HG03521 (cell line): ENCODE data around the gene GREB1.

Experiments used
- ATAC-seq: cut with Tn5 transposase; IDR thresholded peaks from one replicate; pipeline ENCODE4 v1.9.1; 2021; ENCODE audit warnings: mild to moderate bottlenecking, moderate library complexity; ENCODE audit not compliant: unreplicated experiment

The GREB1 gene

DNA sequence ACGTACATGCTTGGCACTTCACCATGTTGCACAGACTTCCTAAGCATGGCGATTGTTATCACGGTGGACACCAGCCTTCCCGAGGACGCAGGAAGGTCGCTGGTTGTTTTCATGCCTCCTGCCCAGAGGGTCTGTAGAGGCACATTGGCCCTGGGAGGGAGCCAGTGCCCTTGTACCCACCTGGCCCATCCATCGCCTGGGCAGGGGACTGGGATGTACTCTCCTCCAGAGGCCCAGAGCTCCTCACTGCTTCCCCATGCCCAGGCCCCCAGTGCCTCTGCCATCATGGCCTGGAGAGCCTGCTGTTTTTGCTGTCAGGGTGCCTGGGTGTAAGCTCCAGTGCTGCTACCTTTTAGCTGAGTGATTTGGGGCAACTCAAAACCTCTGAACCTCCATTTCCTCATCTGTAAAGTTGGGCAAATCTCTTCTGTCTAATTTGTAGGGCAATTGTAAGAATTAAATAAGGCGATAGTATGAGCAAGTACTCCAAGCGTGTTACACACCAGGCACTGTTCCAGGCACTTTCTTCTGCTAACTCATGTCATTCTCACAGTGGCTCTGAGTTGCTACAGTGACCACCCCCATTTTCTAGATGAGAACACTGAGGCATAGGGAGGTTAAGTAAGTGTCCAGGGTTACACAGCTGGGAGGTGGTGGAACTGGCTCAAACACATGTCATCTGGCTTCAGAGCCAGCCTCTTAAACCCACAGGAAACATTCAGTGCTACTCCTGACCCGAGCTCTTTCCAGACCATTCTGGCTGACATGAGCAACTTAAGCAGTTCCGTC, 45.3 kb downstream of the GREB1 start:
- no peak for ATAC-seq

DNA sequence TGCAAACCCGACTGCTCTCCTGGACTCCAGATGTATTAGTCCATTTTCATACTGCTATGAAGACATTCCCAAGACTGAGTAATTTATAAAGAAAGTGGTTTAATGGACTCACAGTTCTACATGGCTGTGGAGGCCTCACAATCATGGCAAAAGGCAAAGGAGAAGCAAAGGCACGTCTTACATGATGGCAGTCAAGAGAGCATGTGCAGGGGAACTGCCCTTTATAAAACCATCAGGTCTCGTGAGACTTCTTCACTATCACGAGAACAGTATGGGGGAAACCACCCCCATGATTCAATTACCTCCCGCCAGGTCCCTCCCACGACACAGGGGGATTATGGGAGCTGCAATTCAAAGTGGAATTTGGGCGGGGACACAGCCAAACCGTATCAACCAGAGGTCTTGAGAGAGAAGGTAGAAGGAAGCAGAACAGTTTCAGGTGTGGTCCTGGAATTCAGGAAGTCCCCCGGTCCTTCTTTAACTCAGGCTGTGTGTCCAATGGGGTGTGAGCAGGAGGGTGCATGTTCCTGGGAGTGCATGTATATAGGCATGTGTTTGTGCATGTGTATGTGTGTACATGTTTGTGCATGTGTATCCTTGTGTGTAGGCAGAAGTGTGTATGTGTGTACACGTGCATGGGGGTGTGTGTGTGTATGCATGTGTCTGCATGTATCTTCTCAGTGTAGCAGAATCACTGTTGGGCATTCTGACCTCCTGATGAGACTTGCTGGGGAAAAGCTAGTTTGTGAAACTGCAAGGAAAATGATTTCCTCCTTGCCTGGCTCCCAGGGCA, 46.2 kb downstream of the GREB1 start:
- no peak for ATAC-seq

- ATAC-seq: no peak
Measured at GRCh38 chr2:11580697-11581096, 46.9 kb downstream of the GREB1 start.

DNA sequence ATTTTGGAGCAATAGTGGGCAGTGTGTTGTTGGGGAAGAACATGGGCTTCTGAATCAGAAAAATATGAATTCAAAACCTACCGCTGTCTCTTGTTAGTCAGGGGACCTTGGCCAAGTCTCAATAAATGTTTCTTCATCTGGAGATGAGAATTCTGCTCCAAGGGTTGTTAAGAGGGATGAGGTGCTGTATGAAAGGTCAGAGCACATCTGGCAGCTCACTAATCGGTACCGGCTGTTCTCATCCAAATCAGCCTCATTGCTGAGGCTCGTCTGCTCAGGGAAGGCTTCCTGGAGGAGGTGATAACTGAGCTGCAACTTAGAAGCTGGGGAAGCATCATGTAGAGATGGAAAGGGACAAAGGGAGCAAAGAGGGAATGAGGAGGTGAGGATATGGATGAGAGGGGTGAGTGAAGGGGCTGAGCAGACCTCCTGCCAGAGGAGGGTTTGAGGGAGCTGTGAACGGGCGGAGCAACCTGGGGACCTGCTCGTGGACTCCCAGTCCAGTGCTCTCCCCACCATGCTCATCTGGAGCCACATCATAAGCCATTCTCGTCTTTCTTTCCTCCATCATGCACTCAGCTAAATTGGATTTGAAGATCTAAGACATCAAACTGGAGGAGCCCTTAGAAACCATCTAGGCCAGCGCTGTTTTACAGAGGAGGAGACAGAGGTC, 47.4 kb downstream of the GREB1 start:
- ATAC-seq: no peak

DNA sequence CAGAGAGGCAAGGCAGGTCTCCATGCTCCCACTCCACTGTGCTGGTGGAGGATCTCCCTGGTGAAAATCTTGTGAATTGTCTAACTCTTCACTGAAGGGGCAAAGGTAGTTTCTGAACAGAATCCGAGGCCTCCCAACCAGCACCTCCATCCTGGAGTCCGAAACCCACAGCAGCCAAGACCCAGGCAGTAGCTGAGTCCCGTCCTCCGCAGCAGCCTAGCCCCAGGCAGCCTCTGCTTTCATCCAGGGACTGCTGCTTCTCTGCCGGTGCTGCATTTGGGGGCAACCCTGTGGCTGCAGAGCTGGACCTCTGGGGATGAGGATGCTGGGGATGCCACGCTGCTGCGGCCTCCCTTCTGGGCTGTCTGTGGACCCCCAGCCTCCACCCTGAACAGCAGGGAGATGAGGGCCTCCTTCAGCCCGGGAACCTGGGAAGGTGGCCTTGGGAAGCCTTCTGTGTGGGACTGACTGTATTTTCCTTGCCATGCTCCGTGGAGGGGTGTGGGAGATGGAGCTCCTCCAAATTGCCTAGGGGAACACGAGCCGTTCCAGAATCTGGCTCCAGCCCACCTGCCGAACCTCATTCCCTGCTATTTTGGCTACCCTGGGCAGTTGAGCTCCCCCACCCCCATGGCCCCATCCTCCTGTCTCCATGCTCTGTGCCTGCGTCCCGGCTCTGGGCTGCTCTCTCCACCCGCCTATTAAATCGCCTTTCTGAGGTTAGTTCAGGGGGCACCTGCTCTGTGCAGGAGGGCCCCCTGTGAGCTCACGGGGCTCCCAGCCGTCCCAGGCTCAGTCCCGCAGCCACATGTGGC, 48.2 kb downstream of the GREB1 start:
- no peak for ATAC-seq

- ATAC-seq: no peak
Measured at GRCh38 chr2:11582612-11582861, 48.7 kb downstream of the GREB1 start.

- ATAC-seq: no peak
Measured at GRCh38 chr2:11582862-11583752, 49.3 kb downstream of the GREB1 start.

- peak; percentile 81 for ATAC-seq
Measured at GRCh38 chr2:11583840-11584524, 50.1 kb downstream of the GREB1 start.

DNA sequence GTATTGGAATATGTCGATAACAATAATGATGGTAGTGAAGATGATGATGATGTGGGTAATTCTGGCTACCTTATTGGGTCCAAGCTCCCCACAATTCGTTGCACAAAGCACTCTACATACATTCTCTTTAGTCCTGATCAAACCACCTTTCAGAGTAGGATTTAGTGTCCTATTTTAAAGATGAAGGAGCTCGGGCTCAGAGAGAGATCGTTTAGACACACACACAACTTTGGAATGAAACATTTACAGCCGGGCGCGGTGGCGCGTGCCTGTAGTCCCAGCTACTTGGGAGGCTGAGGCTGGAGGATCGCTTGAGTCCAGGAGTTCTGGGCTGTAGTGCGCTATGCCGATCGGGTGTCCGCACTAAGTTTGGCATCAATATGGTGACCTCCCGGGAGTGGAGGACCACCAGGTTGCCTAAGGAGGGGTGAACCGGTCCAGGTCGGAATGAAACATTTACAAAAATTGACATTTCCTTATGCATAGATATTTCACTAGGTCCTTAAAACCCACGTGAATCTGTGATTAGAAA, 50.7 kb downstream of the GREB1 start:
- ATAC-seq: no peak

GRCh38 chr2:11585071-11585470, 51.2 kb downstream of the GREB1 start:
- no peak for ATAC-seq

DNA sequence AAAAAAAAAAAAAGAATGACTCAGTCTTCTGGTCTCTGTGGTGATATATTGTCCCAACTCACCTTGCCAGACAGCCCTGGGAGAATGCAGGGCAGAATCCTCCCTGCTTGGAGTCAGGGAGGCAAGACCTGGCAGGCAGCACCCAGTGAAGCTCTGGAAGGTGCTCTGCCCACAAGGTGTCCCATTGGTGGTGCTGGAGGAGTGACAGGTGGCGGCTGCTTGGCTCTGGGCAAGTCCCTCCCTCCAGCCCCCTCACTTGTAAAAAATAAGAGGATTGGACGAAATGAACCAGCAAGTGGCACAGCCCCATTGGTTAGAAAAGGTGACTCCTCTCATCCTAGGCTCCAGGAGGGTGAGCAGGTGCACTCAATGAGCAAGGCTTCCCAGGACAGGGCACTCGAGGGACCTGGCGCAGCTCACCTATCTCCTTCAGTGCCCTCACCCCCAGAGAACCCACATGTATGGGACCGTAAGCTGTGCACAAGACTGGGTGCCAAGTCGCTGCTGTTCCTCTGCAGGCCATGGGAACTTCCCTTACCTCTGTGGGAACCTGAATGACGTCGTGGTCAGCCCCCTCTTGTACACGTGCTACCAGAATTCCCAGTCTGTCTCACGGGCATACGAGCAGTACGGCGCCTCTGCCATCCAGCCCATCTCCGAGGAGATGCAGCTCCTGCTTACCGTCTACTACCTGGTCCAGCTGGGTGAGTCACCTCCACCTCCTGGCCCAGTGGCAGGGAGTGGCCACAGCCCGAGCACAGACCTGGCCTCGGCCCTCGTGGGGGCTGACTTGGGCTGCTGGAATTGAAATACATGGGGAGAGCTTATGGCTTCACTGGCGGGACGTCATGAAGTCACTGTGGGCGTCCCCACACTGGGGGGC, 54.6 kb downstream of the GREB1 start:
- ATAC-seq: no peak

DNA sequence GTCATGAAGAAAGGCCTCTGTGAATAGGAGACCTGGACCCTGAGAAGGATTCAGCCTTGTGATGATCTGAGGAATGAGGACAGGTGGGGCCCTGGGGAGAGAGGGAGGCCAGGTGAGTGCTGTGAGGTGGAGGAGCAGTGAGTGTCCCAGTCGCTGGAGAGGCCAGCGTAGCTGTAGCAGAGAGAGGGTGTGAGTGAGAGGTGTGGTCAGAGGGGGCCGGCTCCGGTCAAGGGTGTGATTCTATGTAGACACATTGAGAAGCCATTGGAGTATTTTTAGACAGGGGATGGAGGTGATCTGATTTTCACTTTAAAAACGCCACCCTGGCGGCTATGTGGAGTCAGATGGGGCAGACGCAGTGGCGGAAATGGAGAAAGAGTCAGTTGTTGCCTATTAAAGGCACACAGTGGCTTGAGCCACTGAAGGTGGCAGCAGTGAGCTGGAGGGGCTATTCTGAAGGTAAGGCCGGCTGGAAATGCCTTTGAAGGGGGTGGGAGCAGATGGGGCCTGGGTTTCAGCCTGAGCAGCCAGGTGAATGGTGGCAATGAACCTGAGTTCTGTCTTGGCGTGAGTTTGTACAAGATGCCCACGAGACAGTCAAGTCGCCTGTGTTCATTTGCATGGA, 55.6 kb downstream of the GREB1 start:
- no peak for ATAC-seq

- no peak for ATAC-seq
Measured at GRCh38 chr2:11590193-11590592, 56.3 kb downstream of the GREB1 start.

GRCh38 chr2:11591091-11591490, 57.2 kb downstream of the GREB1 start:
- ATAC-seq: no peak

DNA sequence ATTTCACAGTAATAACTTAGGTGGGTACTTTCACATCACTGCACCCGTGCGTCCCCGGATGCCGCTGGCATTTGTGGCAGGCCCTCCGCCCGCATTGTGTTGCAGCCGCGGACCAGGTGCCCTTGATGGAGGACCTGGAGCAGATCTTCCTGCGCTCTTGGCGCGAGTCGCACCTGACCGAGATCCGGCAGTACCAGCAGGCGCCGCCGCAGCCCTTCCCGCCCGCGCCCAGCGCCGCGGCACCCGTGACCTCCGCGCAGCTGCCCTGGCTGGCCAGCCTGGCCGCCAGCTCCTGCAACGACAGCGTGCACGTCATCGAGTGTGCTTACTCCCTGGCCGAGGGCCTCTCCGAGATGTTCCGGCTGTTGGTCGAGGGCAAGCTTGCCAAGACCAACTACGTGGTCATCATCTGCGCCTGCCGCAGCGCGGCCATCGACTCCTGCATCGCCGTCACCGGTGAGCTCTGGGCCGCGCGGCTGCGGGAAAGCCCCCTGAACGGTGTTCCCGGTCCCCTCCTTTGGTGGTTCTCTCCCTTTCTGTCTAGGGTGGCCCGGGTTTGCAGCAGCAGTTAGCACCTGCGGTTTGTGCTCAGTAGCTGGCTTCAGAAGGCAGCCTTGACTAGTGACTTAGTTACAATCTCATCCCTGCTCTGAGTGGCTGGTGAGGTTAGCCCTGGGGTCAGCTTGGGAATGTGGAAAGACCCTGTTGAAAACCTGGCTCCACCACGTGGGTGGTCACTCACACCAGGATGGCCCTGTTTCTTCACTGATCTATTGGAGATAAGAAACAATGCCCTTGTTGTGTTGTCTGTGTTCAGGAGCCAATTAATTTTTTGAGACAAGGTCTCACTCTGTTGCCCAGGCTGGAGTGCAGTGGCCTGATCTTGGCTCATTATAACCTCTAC, 59.1 kb downstream of the GREB1 start:
- ATAC-seq: no peak

DNA sequence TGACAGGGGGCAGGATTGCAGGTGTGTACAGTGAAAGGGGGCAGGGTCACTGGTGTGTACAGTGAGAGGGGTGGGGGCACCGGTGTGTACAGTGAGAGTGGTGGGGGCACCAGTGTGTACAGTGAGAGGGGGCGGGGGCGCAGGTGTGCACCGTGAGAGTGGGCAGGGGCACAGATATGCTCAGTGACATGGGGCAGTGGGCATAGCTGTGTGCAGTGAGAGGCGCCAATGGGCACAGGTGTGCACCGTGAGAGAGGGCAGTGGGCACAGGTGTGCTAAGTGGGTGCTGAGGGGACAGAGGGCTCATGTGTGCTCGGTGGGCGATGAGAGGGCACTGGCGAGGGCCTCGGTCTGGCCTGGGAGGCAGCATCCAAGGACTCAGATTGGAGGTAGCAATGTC, 63.0 kb downstream of the GREB1 start:
- ATAC-seq: no peak
